Measurements from ENCODE around the gene ARF3.

DNA sequence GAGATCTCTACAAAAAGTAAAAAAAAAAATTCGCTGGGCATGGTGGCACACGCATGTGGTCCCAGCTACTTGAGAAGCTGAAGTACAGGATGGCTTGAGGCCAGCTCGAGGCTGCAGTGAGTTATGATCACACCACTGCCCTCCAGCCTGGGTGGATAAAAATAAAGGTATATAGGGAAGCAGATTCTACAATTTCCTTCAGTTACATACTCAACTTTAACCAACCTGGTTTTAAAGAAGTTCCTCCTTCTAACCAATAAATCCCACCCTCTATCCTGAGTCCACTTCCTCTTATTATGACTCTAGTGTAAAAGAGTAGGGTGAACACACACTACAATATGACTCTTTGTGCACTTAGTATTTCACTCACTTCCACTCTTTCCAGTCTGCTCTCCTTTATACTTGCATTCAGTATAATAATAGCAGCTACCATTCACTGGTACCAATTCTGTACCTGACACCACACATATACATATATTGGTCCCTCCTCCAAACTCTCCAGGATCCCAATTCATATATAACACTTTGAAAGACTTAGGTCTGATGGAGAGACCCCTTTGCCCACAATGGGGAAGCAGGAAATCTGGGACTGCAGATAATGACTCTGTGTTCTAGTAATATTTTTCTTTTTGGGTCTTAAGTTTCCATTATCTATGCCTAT is 2.3 kb downstream of the ARF3 start:
- TF ChIP-seq EZH2 (IDR thresholded peaks at IDR 0.05), result no peak
- TF ChIP-seq FOXP2 (optimal IDR thresholded peaks at IDR 0.05; ENCODE audit: control extremely low read depth, extremely low read length, insufficient read depth), result no peak

All from SK-N-MC (cell line).